ENCODE measurements around the gene PWWP2B.

DNA sequence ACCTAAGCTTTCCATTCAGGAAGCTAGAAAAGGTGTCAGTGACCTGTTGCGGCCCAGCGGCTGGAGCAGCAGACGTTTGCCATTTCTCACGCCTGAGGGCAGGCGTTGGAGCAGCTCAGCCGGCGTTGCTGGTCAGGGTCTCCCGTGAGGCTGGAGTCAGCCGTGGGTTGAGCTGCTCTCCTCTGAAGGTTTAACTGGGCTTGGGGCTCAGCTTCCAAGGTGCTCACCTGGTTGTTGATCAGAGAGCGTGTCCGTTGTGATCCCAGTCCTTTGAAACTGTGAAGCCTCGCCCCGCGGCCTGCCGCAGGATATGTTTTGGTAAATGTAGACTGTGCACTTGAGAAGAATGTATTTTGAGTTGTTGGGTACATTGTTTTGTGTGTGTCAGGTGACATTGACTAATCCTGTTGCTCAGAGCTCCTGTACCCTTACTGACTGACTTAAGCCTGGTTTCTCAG lies 20.6 kb upstream of the PWWP2B start:
- TF ChIP-seq, protein P1, sequence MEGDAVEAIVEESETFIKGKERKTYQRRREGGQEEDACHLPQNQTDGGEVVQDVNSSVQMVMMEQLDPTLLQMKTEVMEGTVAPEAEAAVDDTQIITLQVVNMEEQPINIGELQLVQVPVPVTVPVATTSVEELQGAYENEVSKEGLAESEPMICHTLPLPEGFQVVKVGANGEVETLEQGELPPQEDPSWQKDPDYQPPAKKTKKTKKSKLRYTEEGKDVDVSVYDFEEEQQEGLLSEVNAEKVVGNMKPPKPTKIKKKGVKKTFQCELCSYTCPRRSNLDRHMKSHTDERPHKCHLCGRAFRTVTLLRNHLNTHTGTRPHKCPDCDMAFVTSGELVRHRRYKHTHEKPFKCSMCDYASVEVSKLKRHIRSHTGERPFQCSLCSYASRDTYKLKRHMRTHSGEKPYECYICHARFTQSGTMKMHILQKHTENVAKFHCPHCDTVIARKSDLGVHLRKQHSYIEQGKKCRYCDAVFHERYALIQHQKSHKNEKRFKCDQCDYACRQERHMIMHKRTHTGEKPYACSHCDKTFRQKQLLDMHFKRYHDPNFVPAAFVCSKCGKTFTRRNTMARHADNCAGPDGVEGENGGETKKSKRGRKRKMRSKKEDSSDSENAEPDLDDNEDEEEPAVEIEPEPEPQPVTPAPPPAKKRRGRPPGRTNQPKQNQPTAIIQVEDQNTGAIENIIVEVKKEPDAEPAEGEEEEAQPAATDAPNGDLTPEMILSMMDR (IDR thresholded peaks at IDR 0.05) = no peak
- TF ChIP-seq, protein P2, sequence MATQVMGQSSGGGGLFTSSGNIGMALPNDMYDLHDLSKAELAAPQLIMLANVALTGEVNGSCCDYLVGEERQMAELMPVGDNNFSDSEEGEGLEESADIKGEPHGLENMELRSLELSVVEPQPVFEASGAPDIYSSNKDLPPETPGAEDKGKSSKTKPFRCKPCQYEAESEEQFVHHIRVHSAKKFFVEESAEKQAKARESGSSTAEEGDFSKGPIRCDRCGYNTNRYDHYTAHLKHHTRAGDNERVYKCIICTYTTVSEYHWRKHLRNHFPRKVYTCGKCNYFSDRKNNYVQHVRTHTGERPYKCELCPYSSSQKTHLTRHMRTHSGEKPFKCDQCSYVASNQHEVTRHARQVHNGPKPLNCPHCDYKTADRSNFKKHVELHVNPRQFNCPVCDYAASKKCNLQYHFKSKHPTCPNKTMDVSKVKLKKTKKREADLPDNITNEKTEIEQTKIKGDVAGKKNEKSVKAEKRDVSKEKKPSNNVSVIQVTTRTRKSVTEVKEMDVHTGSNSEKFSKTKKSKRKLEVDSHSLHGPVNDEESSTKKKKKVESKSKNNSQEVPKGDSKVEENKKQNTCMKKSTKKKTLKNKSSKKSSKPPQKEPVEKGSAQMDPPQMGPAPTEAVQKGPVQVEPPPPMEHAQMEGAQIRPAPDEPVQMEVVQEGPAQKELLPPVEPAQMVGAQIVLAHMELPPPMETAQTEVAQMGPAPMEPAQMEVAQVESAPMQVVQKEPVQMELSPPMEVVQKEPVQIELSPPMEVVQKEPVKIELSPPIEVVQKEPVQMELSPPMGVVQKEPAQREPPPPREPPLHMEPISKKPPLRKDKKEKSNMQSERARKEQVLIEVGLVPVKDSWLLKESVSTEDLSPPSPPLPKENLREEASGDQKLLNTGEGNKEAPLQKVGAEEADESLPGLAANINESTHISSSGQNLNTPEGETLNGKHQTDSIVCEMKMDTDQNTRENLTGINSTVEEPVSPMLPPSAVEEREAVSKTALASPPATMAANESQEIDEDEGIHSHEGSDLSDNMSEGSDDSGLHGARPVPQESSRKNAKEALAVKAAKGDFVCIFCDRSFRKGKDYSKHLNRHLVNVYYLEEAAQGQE (IDR thresholded peaks at IDR 0.05; ENCODE audit: insufficient read depth in 1 of 2, low read depth in 2 of 2, low read length in 1 of 2) = no peak
- TF ChIP-seq POLR2AphosphoS5 (IDR thresholded peaks at IDR 0.05; ENCODE audit: low read depth, low read length) = no peak
- no peak for TF ChIP-seq SIN3A (IDR thresholded peaks at IDR 0.05; ENCODE audit: borderline replicate concordance, insufficient read depth, low read depth, low read length)
- no peak for TF ChIP-seq TCF7L2 (IDR thresholded peaks at IDR 0.05; ENCODE audit: low read depth, low read length)

Data from Panc1 (cell line).